HG02943 (cell line): ENCODE data around the gene SMAD3.
A peak's percentile ranks its signal among the peaks of the same experiment; 100 is the strongest.

Experiments
- ATAC-seq: cut with Tn5 transposase; IDR thresholded peaks from one replicate; pipeline ENCODE4 v1.9.1; 2021; ENCODE audit warnings: mild to moderate bottlenecking, low read depth, moderate library complexity; ENCODE audit not compliant: unreplicated experiment

Gene SMAD3

DNA sequence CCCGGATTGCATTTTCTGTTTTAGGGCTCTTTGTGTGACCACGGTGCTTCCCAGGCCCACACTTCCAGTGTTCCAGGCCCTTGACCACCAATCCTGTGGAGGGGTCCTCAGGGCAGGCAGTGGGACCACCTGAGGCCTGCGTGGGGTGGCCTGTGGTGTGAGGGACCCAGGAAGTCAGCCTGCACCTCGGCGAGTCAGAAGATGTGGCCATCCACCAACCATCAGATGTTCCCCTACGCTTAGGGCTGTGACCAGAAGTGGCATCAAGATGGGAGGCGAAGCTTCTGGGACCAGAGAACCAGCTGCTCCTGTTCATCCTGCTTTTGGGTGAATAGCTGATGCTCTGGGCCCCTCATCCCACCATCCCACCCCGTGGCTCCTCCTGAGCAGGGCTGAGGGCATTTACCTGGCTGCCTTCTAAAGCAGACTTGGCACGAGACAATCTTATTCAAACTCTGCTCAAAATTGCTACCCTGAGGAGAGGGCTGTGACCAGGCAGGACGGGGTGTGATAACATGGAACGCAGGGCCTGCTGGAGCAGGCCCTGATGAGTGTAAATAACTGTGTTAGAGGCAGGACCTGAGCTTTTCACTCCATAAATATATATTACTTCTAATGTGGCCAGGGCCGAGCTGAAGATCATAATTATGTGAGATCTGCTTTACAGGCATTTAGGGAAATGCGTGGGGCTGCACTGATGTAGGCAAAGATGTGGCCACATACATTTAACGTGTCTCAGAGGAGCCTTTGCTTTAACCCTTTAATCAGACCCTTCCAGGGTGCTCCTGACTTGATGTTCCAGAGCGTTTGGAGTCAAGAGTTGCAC, 28.8 kb downstream of the SMAD3 start:
- ATAC-seq, result no peak

DNA sequence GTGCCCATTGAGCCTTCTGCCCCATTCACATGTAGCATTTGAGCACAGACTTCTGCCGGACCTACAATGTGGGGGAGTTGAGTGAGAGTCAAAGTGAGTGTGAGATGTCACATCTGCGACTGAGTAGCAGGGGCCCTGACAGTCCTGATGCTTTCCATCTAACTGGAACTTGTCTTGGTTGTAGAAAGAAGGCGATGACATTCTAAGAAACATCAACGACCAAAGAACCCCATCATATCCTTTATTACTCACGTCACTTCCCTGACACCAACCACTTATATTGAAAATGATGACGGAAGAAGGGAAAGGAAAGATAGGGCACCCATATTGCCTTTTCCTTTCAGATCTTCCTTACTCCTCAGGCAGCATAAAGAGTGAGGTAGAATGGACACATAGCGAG, 30.5 kb downstream of the SMAD3 start:
- ATAC-seq, result no peak

DNA sequence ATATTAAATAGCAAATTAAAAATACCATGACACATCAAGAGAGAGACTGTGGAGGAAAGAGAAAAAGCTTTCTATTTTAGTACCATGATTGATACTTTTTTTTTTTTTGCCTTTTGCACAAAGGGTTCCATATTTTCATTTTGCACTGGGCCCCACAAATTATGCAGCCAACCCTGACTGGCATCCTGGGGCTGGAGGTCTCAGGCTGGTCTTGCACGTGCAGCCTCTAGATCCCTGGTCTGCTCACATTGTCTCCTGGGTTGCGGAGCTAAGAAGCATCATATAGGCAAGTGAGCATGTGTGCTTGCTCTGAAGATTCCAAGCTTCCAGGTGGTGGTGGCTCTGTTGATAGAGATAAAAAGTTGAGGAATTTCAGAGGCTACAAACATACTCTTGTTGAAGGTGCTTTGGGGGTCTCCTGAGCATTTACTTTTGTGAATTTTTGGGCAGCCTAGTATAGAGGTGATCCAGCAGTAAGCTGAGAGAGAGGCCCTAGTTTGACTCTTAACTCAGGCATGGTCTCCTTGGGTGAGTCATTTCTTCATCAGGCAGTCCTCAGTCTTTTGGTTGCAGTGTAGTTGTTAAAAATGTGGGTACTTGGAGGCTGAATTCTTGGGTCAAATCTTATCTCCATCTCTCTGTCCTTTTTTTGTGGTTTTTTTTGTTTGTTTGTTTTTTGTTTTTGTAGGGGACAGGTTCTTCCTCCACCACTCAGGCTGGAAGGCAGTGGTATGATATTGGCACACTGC, 31.3 kb downstream of the SMAD3 start:
- no peak for ATAC-seq

DNA sequence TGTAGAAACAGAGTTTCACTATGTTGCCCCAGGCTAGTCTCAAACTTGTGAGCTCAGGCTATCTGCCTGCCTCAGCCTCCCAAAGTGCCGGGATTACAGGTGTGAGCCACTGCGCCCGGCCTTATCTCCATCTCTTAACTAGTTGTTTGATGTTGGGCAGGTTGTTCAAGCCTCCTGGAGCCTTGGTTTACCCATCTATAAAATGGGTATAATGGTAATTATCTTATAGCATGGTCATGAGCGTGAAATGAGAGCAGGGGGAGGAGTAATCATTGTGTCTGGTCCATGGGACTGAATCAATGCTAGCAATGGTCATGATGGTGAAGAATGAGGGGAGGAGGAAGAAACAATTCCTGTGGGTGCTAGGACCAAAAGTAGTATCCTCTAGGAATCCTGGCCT, 32.0 kb downstream of the SMAD3 start:
- no peak for ATAC-seq

DNA sequence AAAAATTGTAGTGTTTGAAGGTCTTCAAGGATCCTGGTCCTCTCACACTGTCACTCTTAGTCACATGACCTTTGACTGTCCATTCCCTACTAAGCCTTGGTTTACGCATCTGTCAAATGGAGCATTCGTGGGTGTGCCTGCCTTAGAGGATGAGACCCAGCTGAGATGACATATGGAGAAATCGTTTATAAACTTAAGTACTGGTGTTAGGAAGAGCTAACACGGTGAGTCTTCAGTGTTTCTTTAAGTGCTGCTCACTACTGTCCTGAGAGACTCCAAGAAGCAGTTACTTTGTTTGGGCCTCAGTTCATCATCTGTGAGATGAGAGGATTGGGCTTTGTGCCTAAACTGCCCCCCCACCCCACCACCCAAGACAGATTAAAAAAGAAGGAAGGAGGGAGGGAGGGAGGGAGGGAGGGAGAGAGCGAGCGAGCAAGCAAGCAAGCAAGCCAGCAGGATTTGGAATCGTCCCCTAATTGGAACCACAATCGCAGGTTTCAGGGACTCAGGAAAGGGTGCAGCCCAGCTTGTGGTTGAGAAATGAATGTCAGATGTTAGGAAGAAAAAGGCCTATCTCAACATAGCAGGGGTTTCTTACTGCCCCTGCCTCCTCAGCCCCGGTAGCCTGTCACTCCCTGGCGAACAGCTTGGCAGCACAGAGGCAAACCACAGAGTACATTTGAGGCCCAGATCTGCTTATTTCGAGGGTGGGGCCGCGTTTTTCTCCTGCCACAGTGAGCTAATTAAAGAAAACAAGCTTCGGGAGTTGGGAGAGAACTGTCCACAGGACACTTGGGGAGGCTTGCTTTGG, 32.7 kb downstream of the SMAD3 start:
- no peak for ATAC-seq

DNA sequence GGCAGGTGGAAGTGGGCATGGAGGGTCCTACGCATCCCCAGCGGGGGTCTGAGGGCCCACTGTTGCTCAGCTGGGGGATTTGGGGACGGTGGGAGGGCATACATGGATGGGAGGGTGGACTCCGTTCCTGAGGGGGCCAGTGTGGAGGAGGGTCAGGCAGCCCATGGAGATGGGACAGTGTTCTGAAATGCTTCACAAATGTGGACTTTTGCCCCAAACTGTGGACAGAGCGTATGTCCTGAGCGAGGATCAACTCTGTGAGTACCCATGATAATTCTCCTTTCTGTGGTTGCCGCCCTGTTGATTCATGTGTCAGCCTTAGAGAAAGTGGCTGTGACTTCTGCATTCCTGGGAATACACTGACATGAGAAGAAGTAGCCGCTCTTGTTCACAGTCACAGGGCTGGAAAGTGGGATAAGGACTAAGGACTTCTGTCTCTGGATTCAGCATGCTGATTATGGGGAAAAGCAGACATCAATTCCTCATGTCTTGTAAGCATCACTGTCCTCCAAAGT, 33.4 kb downstream of the SMAD3 start:
- no peak for ATAC-seq

DNA sequence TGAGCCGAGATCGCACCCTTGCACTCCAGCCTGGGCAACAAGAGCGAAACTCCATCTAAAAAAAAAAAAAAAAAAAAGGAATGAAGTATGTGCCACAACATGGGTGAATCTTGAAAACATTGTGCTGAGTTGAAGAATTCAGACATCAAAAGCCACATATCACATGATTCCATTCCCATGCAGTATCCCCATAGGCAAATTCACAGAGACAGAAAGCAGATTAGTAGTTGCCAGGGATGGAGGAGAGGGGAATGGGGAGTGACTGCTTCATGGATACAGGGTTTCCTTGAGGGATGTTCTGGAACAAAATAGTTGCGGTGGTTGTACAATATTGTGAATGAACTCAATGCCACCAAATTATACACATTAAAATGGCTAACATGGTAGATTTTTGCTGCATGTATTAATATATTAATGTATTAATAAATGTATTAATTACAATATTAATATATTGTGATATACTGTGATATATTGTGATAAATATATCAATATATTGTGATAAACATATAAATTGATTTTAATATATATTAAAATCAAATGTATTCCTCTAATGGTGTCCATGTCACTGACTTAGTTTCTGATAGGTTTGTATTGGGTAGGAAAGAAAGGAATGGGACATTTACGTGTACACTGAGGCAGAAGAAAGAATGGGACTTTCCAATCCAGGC, 34.9 kb downstream of the SMAD3 start:
- no peak for ATAC-seq

DNA sequence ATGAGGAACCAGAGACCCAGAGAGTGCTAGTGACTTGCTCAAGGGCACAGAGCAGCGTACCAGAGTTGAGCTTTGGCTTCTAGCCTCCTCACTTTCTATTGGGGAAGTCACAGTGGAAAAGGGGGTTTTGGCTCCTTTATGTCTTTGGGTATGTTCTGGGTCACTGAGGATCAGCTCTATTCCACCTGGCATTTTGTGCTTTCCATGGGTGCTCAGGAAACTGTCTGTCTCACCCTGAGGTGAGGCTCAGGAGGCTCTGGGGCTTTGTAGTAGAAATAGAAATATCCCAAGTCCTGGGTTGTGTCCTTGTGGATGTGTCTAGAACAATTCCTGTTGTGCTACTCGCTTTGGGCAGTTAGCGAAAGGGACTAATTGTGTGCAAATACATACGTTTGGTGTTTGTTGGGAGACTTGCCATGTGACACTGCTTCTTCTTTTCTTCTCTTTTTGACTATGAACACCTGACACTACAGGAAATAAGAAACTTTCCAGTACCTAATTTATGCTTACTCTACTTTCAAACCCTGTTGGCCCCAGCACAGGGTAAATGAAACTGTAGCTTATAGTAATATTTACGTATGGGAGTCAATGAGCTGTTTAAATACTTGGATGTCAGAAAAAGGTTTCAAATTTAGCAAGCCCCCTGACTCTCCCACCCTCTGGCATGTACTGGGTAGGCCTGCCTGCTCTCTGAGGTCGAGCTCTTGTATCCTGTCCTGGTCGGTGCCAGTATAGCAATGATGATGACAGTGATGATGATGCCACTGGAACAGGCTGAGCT, 35.6 kb downstream of the SMAD3 start:
- ATAC-seq, result no peak

DNA sequence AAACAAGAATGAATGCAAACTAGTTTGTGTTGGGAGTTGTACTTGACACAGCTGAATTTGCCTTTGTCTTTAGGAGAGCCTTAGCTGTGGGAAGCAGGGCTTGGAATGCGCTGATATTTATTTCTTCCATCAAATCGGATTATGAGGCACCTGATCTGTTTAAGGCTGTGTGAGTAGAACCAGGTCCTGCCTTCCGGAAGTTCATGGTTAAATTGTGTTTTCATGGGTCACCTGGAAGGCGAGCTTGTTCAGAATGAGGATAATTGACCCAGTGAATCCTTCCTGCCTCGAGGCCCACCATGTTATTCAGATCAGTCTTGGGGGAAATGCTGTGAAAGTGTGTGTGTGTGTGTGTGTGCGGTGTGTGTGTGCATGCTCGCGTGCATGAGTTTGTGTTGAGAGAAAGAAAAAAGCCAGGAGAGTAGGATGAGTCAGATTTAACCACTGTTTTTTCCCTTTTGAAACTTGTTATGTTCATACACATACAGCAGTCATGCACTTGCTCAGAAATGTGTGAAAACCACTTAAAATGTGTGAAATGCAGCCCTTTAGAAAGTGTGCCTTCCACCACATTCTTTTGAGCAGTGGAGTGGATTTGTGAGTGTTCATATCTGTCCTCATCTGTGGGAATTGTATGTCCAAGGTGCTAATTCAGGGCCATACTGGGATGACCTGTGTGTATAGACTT, 36.7 kb downstream of the SMAD3 start:
- ATAC-seq, result peak; percentile 43

DNA sequence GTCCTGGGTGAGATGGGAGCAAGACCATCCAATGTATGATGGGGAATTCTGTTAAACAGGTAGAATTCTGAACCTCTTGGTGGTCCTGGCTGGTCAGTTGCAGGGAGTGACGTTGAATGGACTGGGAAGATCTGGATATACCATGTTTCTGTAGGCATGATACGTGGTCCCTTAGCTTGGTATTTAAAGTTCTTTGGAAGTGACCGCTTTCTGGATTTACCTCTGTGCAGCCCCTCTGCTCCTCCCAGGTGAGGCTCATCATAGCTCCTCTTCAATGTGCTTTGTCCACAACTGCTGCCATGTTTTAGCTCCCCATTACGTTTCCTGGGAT, 37.2 kb downstream of the SMAD3 start:
- ATAC-seq, result no peak

DNA sequence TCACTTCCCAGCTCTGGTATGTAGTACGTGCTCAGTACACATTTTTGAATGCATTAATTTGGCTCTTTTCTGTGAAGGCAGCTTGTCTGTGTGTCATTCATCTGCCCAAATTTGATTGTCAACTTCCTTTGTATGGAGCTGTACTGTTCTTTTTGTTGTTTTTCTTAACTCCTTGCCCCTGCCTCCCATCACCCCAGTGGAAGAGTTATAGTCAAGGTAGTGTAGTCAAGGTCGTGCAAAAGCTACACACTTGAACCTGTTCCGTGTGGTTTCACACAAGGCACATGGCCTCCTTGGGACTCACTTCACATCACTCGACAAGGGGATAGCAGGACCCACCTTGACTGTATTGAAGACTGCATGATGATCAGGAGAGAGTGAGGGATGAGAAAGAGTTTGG, 37.6 kb downstream of the SMAD3 start:
- ATAC-seq, result no peak

DNA sequence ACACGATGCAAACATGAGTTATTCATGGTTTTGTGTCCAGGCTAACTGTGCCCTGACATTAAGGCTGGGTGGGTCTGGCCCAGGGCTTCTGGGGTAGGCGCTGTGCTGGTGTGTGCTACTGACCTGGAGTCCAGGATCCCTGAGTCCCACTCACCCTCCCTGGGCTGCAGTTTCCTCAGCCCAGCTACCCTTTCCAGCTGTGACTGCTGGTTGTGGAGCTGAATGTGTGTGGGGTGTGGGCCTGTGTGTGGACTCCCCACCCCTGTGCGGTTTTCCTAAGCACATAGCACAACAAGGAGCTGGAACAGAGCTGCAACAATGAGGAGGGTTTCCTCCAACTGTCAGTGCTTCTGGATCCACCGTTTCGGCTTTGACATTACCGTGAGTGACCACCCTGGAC, 38.0 kb downstream of the SMAD3 start:
- ATAC-seq, result no peak

DNA sequence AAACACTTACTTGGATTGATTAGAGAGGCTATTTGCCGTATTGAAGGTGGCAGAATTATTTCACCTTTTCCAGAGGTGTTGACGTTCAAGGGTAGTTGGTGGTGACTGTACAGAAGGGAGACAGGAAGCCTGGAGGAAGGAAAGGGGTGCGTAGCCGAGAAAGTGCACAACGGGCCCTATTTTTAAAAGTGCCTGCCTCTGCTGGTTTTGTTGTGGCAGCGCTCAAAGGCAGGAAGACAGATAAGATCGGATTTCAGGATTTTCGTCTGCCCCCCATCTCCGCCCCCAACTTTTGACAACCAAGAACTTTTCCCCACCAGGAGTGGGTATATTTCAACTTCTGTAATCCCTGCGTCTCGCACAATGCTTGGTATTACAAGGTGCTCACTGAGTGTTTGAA, 38.5 kb downstream of the SMAD3 start:
- no peak for ATAC-seq

DNA sequence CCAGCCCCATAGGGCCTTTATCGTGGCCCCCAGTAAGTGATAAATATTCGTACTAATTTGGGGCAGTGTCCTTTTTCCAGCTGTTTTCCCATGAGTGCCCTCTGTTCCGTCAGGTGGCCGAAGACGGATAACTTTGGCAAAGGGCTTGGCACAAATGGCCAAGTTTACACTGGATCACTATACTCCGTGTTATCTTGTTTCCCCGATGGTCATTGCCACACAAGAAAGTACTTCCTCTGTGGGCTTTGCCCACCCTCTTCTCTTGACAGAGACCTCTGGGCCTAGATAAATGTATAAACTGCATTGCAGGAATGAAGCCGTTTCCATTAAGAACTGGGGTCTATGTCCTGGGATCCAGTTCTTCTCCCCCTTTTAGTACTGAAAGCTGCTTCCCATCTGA, 39.1 kb downstream of the SMAD3 start:
- no peak for ATAC-seq

DNA sequence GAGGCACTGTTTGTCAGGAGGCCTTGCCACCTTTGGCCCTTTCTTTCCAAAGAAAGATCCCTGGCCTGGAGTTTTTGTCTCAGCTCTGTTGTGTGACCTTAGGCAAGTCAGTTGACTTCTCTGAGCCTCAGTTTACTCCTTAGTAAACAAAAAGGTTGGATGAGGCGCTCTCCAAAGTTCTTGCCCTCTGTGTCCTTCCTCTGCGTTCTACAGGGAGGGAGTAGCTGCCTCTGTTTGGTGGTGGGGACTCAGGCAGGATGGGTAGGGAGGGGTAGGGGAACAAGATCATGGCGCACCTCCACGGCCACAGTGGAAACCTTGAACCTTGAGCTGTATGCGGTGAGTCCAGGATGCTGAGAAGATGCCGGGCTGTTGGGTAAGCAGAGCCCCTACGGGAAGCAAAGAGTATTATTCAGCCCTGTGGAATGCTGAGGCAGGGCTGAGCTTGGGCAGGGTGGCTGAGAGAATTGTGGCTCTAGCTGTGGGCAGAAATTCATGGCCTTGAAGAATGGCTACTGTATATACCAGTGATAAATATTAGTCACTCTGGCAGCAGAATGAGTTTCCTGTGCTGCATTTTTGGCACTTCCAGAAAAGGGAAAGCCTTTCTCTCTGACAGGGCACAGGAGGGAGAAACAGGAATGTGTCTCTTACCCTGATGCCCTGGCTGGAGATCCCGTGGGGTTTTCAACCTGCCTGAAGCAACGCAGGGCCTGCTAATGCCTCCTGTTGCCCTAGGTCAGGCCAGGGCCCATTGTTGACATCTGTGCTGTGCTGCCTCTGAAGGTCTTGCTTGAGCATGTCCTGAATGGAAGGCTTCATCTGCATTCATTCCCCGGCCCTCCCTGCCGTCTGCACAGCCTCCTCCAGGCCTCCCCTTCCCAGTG, 39.9 kb downstream of the SMAD3 start:
- no peak for ATAC-seq

DNA sequence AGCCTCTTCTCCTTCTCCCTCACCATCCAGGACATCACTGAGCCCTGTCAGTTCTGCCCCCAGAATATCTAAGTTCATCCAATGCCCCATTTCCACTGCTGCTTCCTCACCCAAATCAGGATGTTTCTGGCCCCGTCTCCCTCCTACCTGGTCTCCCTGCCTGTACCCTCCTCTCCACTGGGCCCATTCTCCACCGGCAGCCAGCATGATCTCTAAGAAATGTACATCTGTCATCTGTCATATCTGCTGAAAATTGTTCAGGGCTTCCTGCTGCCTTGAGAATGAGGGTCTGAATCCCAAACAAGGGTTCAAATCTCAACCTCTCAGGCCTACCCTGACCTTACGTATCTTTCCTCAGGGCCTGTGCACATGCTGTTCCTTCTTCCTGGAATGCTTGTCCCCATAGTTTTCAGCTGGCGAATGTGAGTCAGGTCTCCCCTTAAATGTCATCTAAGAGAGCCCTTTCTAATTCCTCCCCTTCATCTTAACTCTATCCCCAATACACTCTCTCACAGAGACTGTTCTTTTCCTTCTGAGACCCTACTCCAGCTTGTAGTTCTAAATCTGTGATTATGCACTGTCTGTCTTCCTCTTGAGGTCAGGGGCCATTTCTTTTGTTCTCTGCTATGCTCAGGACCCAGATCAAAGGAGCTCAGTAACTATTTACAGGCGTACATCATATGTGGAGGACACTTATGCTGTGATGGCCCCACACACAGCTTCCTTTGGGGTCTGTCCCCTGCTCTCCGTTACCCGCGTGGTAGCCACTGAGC, 40.8 kb downstream of the SMAD3 start:
- no peak for ATAC-seq

DNA sequence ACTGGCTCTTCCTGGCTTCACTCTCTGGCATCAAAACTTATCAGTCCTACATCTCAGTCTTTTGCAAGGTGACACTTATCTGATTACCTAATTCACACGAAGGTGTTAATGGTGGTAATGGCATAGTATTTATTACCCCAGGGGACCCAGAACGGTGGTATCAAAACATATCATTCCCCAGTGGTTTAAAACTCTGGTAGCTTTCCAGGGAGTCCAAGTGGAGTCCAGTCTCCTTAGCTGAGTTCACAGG, 41.3 kb downstream of the SMAD3 start:
- ATAC-seq, result no peak
